Left lobe of liver (tissue), 2 donors: ENCODE data around the gene PRKCE. TPM values are rescaled to one million over a fixed set of nuclear protein-coding genes. Genes with fewer than 3 reads are reported as not detected.
A peak's percentile ranks its signal among the peaks of the same experiment; 100 is the strongest.

Source experiments
- ATAC-seq: fragments of 200-7000 bp; cut with Tn5 transposase; one replicate; pipeline ENCODE4 v1.9.1; 2020; ENCODE audit warnings: mild to moderate bottlenecking, moderate library complexity
- DNase-seq: peaks from one replicate; pipeline ENCODE4 v3.0.0-alpha.2; 2020; ENCODE audit warnings: low spot score
- total RNA-seq: library from RNA; stranded (reverse); gene quantifications from one replicate; pipeline ENCODE4 v1.2.1, GENCODE V29; 2021
- donor health status: DM: no; HTN: no; CAD: no; lungs with moderate emphysema.
- donor health status: DM: no; HTN: yes; CAD: no.

PRKCE gene
- total RNA-seq, 1 donor from 2014 or later = 8.4 TPM

DNA sequence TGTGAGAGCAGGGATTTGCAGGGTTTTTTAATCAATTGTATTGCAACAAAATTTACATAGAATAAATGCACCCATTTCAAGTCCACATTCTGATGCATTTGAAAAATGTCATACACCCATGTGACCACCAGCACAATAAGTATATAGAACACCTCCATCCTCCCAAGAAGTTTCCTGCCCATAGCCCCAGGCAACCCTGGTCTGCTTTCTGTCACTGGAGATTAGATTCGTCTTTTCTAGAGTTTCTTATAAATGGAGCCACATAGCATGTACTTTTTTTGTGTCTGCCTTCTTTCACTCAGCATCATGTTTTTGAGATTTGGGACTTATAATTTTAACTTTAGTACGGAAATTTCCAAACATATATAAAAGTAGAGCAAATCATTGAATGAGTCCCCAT lies 518.6 kb downstream of the PRKCE start:
- ATAC-seq (no peak), DNase-seq (no peak)

DNA sequence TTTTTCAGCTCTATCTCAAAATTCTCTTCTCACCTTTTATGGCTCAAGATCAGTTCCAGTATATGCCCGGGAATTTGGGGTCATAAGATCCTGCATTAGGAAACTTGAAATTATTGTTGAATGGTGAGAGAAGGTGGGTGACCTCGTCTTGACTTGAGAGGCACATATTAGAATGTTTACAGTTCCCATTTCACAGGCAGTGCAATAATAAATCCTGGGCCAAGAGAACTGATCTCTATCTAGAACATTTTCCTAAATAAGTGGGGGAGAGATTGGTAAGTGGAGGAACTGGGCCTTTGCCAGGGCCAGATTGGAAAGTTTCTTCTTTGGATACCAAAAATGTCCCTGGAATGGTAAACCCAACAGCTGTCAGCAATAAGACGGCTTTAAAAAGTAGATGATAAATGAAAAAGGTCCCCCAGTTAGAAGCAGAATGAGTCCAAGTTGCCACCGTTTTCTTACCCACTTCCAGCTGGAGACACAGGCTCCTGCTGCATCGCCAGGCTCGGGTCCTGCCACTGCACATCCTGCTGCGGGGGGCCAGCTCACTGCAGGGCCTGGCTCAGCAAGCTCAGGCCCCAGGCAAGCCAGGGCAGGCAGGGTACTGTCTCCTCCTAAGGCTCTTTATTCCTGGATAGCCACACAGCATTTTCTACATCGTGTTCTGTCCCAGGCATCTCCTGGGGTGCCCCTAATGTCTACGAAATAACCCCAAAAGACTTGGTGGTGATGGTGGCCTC lies 519.3 kb downstream of the PRKCE start:
- DNase-seq (no peak), ATAC-seq (no peak)

DNA sequence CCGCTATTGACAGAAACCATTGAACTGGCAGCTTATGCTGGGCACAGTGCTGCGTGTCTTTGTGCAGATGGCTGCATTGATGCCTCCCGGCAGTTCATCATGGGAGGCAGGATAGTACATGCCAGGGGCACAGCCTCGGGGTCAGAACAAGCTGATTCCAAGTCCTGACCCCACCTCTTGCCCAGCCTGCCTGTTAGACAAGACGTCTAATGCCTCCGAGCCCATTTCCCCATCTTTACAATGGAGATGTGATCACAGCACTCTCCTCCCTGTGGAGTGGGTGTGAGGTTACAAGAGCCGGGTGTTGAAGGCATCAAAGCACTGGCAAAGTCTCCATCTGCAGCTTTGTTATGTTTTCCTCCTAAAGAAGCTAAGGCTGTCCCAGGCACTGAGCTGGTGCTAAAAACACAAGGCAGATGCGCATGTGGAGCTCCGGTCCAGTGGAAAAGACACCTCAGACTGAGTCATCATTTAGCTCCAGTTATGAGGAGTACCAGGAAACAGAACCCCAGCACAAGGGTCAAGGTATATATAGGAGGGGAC lies 520.0 kb downstream of the PRKCE start:
- ATAC-seq = no peak

DNA sequence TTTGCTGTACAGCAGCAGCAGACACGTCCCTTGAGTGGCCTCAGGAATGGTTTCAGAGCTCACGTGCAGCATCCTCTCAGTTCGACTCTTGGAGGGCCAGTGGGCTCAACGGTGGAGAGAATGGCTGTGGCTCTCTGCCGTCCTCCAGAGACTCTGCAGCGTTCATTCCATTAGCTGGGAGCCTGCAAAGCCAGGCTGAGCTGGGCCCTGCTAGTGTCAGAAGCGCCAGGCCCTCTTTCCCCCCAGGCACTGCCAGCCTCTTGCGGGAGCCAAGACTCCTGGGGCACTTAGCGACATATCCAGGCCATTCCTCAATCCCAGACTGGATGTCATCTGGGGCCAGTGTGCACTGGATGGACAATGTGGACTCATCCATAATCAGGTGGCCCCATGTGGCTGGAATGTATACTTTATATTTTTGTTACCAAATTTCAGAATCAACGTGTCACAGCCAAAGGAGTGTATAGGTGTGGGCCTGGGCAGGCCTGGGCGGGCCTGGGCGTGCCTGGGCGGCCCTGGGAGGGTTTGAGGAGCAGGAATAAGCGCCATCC lies 520.6 kb downstream of the PRKCE start:
- no peak for ATAC-seq
- DNase-seq = no peak

More for the DNA sequence above, 520.0 kb downstream of the PRKCE start:
- DNase-seq = no peak

DNA sequence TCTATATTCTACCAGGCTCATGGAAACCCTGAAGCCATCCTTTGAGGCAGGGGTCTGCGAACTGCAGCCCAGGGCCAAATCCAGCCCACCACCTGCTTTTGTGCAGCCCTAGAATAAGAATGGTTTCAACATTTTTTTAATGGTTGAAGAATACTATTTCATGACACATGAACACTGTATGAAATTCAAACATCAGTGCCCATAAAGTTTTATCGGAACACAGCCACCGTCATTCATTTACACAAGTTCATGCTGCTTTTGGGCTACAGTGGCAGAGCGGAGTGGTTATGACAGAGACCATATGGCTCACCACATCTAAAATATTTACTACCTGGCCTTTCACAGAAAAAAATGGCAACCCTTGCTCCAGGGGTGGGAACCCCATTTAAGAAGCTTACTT lies 521.6 kb downstream of the PRKCE start:
- DNase-seq (no peak), ATAC-seq (no peak)

DNA sequence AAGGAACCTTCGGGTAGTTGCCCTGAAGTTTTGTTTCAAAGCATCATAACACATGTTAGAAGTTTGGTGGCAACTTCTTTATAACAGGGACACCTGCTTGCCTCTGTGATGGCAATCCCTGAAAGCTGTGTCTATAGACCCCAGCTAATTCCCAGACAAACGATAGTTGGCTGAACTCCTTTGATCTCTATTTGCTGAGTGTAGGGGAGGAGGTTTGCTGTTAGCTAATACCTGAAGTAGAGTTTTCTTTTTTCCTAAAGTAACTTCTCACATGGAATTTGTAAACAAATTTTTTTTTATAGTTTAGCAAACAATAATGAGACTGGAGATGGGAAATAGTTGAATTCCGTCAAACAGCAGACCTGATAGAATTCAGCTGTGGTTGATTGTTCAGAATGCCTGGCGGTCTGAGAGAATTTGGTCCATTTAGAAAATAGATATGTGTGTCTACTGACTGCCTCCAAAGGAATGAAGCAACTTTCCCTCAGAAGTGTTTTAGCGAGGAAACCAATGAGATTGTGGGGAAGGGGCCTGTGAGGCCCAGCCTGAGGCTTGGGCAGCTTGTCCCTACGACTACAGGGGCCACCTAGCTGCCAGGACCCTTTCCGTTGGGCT lies 522.3 kb downstream of the PRKCE start:
- DNase-seq (no peak), ATAC-seq (no peak)

DNA sequence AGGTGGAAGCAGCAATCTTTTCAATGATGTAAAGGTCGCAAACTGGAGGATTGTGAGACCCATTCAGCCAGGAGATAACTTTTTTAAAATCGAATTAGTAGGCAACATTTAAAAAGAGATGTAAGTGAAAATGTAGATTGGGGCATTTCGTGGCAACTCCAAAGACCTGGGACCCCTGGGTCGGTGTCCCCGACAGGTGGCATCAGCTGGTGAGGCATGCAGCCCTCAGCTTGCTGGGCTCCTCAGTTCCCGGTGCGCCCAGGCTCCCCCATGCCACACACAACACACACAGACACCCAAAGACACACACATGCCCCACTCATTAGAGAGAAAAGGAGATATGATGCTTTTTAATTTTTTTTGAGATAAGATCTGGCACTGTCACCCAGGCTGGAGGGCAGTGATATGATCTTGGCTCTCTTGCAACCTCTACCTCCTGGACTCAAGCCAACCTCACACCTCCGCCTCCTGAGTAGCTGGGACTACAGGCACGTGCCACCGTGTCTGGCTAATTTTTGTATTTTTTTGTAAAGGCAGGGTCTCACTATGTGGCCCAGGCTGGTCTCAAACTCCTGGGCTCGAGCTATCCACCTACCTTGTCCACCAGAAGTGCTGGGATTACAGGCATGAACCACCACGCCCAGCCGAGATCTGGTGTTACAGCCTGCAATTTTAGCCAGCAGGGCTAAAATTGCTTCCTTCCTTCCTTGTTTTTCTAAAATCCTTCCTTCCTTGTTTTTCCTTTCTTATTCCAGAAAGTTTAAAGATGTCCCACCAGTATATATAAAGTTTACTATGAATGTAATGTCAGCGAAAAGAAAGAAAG lies 523.1 kb downstream of the PRKCE start:
- no peak for ATAC-seq
- no peak for DNase-seq

DNA sequence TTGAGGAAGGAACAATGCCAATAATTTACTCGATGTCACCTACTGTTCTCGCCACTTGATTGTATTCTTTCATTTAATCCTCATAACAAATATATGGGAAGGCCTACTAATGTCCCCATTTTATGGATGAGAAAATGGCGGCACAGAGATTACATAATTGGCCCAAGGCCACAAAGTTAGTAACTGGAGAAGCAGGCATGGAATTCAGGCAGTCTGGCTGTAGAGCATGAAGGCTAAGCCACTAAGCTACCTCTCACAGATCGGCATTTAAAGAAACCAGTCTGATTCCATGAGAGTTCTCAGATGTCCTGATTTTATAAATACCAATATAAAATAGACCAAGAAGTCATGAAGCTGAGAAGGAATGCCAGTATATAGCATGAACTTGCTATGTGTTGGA lies 523.9 kb downstream of the PRKCE start:
- ATAC-seq (no peak), DNase-seq (no peak)

DNA sequence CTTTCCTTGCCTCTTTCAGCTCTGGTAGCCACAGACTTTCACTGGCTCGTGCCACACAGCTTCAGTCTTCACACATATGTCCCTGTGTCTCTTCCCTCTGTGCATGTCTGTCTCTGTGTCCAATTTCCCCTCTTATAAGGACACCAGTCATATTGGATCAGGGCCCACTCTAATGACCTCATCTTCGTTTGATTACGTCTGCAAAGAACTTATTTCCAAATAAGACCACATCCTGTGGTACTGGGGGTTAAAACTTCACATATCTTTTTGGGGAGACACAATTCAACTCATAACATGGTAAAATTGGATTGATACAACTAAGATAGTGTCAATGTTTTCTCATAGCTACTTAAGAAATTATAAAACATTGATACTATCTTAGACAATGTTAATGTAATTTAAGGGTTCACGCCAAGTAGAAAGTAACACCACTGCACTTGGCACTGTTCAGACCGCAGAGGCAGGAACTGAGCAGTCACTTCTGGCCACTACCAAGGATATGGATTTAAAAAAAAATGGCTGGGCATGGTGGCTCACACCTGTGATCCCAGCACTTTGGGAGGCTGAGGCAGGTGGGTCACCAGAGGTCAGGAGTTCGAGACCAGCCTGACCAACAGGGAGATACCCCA lies 526.1 kb downstream of the PRKCE start:
- no peak for ATAC-seq
- DNase-seq = no peak

DNA sequence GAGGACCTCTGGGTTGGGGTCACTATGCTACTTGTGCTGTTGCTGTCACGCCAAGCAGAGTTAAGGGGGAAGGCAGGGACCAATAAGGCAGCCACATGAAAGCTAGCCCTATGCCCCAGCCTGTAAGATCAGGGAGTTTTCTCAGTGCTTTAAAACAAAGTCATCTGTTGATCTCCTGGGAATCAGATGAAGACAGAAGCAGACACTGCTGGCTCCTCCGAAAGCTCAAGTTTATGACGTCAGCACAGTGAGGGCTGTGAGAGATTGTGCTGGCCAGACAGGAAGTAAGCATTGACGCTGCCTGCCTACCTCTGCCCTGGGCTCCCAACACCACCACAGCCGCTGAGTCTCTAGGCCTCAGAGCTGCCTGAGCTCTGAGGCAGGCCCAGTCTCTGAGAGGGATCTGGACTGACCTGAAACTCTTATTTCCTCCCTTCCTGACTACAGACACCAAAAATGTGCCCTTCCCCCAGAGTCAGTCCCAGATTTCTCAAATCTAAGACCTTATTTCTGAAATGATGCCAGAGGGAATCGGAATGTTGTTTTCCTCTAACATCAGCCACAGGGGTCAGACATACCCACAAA lies 527.7 kb downstream of the PRKCE start:
- peak; percentile 70 for ATAC-seq
- no peak for DNase-seq

DNA sequence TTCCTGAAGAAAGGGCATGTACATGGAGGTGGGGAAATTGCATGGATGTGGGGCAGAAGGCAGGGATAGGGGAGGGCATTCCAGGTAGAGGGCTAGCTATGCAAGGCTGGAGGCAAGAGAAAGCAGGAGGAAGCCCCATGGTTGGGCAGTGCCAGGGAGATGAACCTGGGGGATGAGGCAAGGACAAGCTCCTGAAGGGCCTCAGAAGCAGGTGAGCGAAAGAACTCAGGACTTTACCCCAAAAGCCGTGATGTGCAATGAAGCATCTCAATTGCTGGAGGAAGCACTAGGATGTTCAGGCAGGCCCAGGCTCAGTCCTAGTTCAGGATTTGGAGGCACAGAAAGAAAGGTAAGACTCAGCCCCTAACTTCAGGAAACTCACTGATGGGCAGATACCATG lies 528.7 kb downstream of the PRKCE start:
- no peak for ATAC-seq

DNA sequence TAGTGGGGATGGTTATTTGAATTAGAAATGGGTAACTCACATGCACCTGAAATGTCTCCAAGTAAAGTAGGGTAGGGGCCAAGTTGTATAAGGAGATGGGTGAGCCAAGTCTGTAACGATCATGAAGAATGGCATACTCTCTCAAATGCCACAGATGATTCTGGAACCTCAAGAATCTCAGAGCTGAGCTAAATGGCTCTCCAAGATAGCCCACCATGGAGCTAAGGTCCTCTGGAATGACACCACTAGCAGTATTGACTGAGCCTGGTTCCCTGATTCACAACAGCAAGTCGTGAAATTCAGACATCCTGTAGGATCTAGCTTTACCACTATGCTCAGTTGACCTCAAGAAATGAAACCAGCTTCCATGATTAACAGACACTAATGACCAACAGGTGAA lies 529.8 kb downstream of the PRKCE start:
- ATAC-seq = no peak
- no peak for DNase-seq

More for the DNA sequence above, 528.7 kb downstream of the PRKCE start:
- no peak for DNase-seq

DNA sequence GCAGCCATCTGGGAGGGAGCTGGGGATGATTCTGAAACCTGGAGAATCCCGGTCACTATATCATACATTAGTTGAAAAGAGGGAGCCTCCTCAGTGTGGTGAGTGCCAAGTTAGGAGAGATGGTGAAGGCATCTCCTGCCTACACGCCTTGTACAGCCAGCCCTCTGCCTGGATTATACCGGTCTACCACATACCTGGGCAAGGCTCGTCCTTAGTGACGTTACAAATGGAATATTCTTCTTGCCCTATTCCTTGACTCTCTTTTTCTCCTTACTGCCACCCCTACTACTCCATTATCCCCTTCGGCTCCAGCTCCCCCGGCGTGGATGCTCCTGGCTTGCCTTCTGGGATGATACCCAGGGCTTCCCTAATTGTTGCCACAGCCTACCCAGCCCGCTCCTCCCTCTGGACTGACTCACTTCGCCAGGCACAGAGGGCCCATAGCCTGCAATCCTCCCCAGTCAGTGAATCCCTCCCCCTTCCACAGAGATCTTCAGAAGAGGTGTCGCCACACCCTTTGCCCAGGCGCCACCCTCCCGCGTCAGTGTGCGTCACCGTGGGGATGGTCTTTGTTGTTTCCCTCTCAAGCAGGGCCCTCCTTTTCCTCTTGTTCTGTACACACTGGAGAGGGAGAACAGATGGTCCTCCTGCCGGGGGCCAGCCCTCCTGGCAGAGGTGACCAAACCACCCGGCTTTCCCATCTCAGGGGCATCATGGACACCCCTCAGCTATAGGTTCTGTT lies 530.5 kb downstream of the PRKCE start:
- DNase-seq (peak; percentile 40), ATAC-seq (no peak)

DNA sequence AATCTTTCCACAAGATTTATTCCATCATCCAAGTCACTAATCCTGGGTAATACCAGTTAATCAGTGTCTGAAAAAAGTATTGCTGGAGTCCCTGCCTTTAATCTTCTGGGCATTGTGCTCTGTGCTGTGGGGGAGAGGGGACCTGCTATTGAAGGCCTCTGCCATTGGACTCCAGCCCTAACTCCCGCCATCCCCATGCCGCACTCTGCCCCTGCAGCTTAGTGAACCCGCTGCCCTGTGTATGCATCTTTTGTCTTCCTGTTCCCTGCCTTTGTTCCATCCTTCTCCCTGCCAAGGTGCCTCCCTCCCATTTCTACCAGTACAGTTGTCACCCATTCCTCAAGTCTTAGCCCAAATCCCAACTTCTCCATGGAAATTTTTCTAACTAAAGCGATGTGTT lies 532.0 kb downstream of the PRKCE start:
- DNase-seq = peak; percentile 32

DNA sequence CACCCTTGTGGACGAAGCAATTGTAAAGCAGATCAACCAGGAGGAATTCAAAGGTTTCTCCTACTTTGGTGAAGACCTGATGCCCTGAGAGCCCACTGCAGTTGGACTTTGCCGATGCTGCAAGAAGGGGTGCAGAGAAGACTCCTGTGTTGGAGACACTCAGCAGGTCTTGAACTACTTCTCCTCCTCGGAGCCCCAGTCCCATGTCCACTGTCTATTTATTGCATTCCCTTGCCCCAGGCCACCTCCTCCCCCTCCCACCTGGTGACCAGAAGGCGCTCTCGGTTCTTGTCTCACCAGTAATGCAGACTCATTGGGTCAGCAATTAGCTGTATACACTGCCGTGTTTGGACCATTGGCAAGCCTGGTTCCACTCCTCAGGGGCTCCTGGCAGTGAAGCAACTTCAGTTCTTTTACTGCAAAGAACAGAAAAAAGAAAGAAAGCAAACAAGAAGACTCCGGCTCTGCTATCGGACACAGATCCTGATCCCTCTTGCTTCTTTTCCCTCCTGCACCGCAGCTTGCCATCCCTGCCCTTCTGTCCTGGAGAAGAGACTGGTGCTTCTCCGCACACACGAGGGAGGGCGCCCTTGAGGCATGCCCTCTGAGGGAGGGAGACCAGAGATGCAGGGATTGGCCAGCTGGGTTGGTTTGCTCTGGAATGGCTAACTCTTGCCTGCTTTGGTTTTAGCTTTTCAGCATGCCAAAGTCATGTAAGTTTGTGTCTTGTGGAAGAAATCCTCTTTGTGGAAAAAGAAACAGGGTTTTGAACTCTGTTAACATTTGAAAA lies 533.5 kb downstream of the PRKCE start:
- DNase-seq = no peak
- no peak for ATAC-seq

More for the DNA sequence above, 532.0 kb downstream of the PRKCE start:
- no peak for ATAC-seq

DNA sequence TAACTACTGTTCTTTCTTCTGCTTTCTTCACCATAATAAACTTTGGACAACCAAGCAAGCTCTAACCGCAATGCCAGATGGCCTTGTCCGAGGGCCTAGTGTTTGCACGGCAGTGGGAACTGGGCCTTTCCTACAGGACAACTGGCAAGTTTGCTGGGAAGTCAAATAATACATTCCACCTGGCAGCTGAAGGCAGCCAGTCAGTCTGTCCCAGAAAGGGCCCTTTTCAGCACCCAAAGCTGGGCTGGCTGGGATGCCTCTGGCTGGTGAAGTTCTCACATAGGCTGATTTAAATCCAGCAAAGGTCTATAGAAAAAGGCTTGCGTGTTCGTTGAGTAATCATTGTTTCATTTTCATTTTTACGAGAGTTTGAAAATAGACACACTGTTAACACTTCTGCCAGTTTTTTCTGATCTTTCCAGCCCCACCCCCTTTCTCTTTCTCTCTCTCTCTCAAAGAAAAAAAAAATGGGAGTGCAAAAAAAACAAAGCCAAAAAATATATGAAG lies 535.7 kb downstream of the PRKCE start:
- peak; percentile 98 for ATAC-seq
- peak; percentile 81 for DNase-seq

DNA sequence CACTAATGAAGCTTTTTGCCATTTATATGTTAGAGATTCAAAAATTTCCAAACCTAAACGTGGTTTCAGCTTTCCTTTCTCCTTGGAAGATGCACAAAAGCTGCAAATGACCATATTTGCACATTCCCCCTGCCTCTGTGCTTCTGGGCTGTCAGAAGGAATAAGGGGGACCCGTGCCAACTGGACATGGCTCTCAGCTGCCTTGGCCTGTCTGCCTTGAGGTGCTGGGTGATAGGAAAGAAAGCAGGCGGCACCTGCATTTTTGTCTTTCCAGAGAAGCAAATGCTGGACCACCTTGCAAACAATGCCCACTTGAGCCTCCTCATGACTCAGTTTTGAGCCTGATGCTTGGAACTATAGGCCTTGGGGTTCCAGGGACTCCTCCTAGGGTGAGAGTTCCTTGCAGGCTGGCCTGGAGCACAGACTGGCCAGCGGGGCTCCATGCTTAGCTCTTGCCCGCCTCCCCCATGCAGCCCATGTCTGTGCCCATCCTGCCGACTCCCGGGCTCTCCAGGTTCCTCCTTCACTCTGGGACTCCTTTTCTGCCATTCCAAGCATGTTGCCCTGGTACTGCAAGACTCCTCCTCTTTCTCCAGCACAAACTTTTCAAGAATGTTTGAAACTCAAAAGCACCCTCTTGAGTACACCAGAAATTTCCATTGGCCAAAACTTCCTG lies 536.7 kb downstream of the PRKCE start:
- peak; percentile 43 for DNase-seq
- no peak for ATAC-seq

DNA sequence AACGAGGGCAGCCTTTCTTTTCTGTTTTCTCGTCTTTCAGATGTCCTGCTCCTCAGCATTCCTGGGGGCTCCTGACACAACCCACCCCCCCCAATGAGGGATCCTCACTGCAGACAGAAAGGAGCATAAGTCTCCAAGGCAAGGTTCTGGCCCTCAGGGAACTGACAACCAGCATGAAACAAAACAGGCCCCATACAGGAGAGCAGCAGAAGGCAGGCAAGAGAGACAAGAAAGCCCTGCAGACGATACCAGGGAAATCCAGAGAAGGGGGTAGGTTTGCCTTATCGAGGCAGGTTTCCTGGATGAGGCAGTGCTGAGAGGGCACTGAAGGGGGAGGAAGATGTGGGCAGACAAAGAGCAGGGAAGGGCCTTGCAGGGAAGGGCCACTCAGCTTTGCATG lies 541.9 kb downstream of the PRKCE start:
- ATAC-seq = no peak
- DNase-seq = no peak
